ENCODE data around the gene SRRM5.

DNA sequence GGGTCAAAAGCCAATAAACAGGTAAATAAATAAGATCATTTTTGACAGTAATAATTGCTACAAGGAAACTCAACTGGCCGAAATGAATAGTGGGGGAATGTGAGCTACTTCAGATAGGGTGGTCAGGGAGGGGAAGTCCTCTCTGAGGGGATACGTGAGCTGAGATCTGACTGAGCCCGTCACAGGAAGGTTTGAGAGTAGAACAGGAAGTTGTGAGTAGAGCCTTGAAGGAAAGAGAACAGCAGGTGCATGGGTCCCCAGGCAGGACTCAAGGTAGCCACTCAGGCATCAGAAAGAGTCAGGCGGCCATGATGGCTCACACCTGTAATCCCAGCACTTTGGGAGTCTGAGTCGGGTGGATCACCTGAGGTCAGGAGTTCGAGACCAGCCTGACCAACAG lies 22.2 kb upstream of the SRRM5 start:
- TF ChIP-seq POLR2A (IDR thresholded peaks at IDR 0.05) (no peak), EP300 (IDR thresholded peaks at IDR 0.05) (no peak)
- TF ChIP-seq, protein P1, sequence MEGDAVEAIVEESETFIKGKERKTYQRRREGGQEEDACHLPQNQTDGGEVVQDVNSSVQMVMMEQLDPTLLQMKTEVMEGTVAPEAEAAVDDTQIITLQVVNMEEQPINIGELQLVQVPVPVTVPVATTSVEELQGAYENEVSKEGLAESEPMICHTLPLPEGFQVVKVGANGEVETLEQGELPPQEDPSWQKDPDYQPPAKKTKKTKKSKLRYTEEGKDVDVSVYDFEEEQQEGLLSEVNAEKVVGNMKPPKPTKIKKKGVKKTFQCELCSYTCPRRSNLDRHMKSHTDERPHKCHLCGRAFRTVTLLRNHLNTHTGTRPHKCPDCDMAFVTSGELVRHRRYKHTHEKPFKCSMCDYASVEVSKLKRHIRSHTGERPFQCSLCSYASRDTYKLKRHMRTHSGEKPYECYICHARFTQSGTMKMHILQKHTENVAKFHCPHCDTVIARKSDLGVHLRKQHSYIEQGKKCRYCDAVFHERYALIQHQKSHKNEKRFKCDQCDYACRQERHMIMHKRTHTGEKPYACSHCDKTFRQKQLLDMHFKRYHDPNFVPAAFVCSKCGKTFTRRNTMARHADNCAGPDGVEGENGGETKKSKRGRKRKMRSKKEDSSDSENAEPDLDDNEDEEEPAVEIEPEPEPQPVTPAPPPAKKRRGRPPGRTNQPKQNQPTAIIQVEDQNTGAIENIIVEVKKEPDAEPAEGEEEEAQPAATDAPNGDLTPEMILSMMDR (IDR thresholded peaks at IDR 0.05), result no peak
